NCI-H187 (cell line): ENCODE data around the gene FAM131C.

Experiments
- DNase-seq, 2 experiments: peaks; one replicate each; lab custom pipeline; 2025; lab: John Stamatoyannopoulos, UW

FAM131C gene

DNA sequence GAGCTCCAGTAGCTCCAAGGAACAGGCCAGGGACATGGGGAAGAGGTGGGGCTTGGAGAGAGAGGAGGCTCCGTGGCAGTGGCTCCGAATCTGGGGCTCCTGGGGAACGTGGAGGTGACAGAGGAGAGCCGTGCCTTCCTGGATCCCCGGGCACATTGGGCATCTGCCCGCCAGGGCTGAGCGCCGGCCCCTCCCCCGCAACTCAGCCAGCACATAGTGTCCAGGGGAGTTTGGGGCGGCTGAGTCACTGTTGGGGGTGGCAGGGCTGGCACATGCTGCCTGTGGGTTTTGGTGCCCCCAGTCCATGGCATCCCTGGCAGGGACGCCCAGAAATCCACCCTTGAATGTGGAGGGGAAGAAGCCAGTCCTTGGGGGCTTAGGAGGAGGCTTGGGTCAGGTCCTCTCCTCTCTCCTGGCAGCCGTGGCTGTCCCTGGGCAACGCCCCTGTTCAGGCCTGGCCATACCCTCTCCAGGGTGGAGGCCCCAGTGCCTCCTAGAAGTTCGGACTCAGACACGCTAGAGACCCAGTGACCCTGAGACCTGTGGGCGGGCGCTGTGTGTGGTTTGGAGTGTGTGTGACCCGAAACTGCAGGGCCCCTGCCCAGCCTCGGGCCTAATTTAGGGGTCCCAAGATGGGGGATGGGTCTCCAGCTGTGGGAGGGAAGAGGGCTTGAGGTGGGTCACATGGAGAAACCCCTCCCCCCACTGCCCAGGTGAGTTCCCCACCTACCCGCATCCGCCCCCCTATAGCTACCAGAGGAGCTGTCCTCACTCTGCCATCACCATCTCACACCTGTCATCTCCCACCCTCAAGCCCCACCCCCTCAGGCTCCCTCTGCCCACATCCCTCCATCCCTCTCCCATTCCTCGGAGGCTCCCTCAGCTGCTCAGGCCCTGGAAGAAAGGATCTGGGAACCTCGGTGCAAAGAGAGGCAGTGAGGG, 57.2 kb downstream of the FAM131C start:
- DNase-seq = no peak

DNA sequence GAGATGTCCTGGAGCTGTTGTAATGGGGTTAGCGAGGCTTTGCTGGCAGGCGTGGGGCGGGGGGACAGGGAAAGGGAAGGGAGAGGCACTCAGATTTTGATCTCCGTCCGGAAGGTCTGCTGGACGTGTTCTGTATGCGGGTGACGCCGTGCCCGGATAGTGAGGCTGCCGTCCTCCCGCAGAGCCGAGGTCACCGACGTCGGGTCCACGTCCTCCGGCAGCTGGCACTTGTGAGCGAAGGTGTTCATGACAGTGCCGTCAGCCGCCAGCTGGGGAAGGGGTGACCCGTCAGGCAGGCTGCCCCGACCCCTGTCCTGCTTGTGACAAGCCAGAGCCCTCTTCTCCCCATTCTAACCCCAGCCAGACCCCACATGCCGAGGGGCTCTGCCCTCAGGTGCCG, 58.0 kb downstream of the FAM131C start:
- DNase-seq = no peak

DNA sequence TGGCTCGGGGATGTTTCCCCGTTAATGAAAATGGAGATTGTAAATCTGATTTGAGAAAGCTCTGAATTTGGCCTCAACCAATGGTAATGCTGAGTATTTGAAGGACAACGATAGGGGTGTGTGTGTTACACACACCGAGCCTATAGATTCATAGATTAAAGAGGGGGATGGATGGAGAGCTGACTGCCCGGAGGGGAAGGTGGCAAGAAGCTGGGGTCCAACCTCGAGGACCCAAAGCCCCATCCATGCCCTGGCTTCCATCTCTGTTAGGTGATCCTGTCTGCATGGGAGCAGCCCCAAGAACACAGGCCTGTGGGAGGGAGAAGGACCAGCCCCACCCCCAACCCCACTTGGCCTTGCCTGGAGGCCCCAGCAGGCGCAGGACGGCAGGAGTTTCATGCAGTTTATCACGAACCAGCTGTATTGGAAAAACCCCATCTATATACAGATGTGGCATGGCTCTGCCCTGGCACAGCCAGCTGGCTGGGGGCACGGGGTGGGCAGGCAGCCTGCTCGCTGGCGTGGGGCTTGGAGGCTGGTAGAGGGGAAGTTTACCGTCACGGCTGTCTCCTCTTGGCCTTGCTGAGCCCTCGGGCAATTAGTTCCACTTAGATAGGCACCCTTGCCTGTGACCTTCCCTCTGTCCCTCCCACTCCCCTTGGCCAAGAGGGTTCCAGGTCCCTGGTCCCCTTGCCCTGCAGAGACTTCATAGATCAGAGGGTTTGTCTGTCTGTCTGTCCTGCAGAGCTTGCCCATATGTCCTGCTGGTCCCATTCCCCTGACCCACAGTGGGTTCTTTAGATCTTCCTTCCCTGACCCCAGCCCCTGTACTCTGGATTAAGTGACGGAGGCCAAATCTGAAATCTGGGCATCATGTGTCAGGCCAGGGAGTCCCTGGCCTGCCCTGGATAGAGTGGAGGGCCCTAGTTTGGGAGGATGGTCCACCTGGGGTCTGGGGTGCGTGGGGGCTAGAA, 58.7 kb downstream of the FAM131C start:
- no peak for DNase-seq

DNA sequence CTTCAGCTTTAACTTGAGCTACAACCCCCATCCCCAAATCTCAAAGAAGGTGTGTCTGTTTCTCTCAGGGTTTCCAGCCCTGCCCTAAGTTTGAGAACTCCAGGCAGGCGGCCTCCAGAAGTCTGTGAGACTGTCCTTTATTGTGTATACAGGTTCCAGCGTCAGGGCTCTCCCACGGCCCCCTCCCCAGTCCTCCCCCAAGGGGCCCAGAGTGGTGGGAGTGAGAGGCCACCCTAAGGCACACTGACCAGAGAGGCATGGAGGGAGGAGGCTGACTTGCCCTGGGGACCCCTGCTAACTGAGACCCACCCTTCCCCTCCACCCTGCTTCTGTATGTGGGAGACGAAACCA, 59.6 kb downstream of the FAM131C start:
- no peak for DNase-seq

DNA sequence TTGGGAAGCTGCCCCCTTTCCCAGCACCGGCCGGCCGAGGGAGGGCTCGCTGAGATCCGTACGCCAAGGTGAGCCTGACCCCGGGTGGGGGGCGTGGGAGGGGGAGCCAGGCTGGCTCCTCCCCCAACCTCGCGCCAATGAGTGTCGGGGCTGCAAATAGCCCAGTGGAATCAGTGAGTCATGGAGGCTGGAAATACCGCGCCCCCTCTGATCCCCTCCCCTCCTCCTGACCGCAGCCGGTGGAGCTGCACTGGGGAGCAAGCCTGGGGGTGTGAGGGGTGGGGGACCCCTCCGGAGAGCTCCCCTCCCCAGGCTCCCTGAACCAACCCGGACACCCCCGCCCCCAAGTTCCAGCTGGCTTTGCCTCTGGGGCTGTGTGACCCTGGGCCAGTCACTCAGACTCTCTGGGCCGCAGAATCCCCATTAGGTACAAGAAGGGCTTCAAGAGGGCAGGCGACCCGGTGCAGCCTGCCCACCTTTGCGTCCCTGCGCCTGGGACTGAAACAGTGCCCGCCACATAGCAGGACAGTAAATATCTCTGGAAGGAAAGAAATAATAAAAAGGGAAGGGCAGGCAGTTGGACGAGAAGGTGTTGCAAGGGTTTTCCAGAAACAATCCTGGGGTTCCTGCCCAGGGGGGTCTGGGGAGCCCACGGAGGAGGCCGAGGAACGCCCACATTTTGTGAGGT, 60.1 kb downstream of the FAM131C start:
- no peak for DNase-seq

DNA sequence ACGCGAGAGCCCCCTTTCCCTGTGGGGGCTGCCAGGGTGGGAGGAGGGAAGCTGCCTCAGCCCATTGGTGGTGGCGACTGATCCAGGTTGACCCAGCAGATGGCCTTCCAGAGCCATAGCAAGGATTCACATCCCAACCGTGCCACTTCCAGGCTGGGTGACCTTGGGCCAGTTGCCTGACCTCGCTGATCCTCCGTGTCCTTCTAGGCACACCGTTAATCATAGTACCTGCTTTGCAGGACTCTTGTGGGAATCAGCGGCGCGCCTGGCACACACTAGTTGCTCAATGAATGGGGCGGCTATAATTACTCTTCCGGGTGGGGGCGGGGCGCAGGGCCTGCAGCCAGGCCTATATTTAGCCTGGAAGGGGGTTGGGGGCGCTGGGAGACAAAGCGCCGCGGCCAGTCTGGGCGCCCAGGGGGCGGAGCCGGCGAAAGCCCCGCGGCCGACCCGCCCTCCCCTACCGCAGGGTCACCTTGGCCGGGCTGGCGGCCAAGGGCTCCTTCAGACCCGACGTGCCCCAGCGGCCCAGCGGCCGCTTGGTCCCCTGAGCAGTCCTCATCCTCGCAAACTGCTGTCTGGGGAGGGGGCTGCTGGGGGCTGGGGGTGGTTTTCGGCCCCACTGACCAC, 60.7 kb downstream of the FAM131C start:
- DNase-seq = no peak

DNA sequence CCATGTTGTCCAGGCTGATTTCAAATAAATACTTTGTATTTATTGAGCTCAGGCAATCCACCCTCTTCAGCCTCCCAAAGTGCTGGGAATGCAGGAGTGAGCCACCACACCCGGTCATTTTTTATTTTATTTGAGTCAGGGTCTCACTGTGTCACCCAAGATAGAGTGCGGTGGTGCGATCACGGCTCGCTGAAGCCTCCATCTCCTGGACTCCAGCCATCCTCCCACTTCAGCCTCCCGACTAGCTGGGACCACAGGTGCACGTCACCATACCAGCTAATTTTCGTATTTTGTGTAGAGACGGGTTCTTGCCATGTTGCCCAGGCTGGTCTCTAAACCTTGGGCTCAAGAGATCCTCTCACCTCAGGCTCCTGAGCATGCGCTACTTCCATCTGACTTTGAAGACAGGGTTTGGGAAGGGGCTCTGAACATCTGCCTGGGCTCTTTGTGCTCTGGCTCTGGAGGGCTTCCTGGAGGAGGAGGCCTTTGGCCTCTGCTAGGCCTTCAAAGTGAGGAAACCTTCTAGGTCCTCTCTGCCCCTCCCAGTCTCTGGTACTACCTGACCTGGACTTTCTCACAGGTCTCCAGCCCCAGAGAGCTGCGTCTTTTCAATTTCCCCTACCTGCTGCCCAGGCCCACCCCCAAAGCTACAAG, 61.4 kb downstream of the FAM131C start:
- DNase-seq = no peak

DNA sequence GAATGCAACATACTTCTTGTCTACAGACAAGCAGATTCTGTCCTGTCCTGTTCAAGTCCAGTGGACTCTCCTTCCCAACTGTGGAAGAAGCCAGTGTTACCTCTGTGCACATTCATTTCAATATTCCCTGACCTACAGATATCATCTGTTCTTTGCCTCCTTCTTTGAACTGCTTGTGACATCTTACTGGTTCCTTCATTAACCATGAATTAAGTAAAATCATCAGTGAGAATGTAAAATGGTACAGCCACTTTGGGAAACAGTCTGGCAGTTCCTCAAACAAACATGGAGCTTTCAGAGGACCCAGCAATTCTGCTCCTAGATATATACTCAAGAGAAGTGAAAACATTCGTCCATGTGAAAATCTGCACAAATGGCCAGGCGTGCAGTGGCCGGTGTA, 62.6 kb downstream of the FAM131C start:
- DNase-seq = no peak

DNA sequence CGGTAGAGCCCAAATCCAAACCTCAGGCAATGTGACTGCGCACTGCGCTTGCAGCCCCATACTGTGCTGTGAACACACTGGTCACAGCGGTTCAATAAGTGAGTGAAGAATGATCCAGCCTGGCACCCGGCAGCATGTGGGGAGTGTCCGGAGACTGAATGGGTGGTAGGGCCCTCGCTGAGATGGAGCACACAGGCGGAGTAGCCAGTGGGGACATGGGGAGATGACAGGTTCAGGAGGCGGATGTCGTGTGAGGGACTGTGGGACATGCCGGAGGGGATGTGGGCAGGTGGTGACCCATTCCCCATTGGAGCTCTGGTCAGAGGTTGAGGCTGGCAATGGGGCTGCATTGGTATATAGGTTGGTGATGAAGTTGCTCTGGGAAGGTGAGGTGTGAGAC, 63.8 kb downstream of the FAM131C start:
- DNase-seq = no peak

DNA sequence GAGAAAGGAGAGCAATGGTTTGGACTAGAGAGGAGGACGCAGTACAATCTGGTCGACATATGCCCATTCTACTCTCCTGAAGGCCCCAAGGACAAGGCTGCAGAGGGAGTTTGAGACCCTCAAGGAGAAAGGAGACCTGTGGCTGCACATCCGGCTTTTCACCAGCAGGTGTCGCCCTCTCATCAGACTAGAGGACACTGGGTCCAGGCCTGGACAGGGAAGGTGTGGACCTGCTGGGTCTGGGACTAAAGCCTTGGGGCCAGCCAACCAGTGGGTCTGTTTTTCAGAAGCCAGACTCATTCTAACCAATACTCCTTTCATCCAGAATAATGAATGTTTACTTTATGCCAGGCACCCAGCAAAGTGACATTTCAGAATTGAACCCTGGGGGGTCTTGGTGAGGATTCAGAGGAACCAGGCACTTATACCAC, 64.4 kb downstream of the FAM131C start:
- peak in 1 of 2 experiments; percentile 16 for DNase-seq
